NCI-H69 (cell line): ENCODE data around the gene TMEM220.

Source experiments
- DNase-seq: peaks from one replicate; lab custom pipeline; 2025; lab: John Stamatoyannopoulos, UW

The TMEM220 gene

DNA sequence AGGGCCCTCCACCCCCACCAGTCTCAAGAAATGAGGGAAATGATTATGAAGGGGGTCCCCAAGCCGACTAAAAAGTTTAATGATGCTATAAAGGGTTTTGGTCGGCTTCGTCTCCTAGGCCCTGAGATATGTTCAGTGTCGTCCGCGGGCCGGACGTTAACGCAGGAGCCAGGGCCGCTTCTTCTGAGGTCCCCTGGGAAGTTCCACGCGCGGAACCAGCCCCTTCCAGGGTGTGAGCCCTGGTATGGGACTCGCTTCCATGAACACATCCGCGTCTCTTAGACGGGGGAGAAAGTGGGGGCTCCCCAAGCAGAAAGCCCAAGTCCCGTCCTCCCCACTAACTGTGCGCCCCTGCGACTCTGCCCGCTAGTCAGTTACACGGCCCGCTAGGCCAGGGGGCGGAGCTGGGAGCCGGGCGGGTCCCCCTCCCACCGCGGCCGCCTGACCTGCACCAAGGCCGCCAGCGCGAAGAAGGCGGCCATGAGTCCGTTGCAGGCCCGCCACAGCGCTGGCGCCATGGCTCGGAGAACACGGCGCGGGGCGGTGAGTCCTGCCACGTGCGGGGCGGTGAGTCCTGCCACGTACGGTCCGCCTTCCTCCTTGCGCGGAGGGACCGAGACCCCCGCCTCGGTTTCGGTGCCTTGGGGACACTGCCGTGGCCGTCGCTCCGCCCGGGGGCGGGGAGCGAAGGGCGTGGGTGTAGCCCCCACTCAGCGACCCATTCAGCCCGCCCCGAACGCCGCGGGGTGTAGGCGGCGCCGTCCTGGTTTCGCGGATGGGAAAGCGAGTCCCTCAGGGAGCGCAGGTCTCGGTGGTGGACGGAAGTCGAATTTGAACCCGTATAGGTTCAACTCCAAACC lies at the start of gene TMEM220:
TMEM220 (minus strand) TSS at position 690 of the 860 bp plus-strand sequence; CDS start at position 518, 172 bp downstream.
- DNase-seq = peak; percentile 58

- no peak for DNase-seq
These were observed 49.8 kb upstream of the TMEM220 start for GRCh38 chr17:10779609-10780008.

GRCh38 chr17:10777890-10778289 lies 48.1 kb upstream of the TMEM220 start:
- DNase-seq = no peak

- DNase-seq = no peak
These were observed 47.4 kb upstream of the TMEM220 start for GRCh38 chr17:10777131-10777807.

- no peak for DNase-seq
These were observed 46.6 kb upstream of the TMEM220 start for GRCh38 chr17:10776381-10776780.

GRCh38 chr17:10775740-10776356 lies 46.0 kb upstream of the TMEM220 start:
- DNase-seq = no peak

- DNase-seq = no peak
These were observed 45.2 kb upstream of the TMEM220 start for GRCh38 chr17:10775058-10775457.

DNA sequence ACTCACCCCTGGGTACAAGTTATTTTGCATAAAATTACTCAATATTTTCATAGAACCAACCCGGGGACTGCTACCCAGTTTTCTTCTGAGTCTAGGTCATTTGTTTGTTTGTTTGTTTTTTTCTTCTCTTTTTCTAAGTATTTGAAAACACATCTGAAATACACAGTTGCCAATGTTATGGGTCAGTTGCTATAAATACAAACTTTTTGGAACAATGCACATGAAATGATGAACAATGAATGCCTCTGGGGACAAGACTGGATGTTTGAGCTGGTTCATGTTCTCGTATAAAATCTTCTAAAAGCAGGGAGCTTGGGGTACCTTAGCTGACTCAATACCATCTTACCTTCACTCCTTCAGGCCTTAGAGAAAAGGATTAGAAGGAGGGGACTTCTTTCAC lies 43.6 kb upstream of the TMEM220 start:
- DNase-seq = no peak

DNA sequence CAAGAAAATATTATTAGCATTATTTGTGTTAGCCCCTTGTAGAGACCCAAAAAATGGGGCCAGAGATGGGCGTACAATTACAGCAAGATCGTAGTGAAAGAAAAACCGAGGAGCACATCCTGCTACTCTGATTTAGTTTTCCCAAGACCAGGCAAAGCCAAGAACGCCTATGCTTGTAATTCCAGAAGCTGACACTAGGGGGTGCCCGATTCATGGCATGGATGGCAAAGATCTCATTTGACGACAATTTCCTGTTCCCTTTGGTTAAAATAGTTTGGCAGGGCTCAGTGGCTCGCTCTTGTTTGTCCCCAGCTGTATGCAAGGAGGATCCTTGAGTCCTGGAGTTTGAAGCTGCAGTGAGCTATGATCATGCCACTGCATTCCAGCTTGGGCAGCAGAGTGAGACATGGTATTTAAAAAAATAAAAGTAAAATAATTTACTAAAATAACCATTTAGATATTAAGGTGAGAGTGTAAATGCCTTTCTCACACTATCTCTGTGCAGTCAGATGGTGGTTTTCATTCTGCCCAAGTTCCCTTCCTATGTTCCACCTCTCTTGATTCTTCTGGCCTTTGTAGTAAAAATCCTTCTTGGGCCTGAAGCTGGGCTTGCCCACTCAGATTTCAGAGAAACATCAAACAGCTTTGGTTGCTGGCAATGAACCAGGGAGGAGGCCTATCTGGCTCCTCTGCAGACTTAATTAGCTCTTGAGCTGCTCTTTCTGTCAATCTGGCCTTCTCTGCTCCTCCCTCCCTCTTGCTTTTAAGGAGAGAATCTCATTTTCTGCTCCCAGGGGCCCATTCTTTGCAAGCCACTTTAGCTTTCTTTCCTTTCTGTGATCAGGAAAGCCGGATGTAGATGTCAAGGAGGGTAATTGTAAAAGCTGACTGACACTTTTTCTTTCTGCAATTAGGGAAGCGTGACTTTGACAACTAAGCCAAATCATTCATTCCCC lies 42.9 kb upstream of the TMEM220 start:
- no peak for DNase-seq

- DNase-seq = no peak
These were observed 41.3 kb upstream of the TMEM220 start for GRCh38 chr17:10771148-10771547.

GRCh38 chr17:10769840-10770239 lies 40.0 kb upstream of the TMEM220 start:
- no peak for DNase-seq

DNA sequence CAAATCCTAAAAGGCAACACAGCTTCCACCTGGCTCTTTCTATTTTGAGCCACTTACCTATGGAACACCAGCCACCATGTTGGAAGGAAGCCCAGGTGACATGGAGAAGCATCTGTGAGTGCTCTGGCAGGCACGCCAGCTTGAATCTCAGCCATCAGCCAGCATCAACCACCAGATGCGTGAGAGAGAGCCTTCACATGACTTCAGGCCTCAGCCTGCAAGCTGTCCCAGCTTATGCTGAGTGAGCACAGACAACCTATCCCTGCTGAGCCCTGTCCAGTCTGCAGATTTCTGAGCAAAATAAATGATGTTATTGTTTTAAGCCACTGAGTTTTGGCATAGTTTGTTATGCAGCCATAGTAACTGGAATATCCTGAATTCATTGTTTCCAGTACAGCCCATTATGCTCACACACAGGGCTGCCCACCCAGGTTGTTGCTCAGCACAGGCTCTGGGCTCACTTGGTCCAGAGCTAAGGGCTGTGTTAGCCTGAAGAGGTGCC lies 39.0 kb upstream of the TMEM220 start:
- no peak for DNase-seq

- no peak for DNase-seq
These were observed 37.4 kb upstream of the TMEM220 start for GRCh38 chr17:10767232-10767631.

DNA sequence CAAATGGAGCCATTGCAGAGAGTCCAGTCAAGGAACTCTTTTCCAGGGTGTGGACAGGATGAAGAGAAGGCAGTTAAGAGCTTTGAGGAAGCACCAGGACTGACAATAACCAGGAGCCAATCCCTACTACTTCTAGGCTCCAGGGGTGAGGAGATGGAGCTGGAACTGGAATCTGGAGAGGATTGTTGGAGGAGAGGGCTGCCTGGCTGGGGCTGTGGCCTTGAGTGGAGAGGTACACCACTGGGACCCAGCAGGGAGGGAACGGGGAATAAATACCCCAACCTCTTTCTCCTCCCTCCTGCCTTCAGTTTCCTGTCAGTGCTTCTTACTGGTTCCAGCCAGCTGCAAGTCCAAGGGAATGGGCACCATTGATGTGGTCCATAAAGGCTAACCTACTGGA lies 32.2 kb upstream of the TMEM220 start:
- no peak for DNase-seq

DNA sequence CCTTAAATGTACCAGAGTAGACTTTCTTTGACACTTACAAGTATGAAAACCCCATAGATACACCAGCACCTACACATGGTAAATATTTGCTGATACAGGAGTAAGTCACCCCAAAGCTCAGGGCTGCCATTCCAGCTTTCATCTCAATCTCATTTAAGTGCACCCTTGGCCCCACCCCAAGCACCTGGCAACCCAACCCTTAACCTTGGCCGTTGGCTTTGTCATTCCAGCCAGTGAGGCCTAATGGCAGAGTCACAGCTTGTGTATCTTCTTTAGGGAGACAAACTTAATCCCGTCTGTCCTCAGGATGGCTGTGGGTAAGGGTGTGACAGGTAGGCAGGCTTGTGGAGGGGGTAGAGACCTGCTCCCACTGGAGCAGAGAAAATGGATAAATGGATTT lies 31.5 kb upstream of the TMEM220 start:
- DNase-seq = no peak

GRCh38 chr17:10758062-10758461 lies 28.2 kb upstream of the TMEM220 start:
- DNase-seq = no peak

DNA sequence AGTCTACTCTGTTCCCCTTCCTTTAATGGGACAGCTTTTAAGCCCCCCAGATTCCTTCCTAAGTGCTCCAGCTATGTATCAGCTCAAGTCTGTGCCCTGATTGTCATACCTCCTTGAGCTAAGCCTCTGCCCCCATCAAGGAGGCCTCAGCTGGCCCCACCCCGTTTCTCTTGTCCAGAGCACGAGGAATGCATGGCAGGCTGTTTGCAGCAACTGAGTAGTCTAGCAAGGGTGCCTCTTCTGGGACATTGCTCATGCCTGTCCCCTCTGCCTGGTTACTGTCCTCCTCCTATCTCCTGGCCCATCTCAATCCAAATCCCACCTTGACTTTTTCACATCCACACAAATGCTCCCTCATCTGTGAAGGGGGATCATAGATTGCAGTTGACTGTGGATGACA lies 27.8 kb upstream of the TMEM220 start:
- DNase-seq = no peak

GRCh38 chr17:10757067-10757466 lies 27.2 kb upstream of the TMEM220 start:
- no peak for DNase-seq

DNA sequence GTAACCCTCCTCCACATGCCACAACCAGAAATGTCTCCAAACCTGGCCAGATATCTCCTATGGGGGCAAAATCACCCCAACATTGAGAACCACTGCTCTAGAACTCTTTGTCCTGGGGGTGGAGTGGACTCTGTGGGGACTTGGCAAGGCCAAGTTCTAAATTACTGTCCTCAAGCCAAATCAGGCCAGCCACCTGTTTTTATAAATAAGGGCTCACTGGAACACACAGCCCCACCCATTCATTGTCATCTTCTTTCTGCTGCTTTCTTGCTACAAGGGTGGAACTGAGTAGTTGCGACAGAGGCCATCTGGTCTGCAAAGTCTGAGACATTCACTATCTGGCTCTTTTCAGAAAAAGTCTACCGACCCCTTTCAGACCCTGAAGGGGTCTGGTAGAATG lies 26.8 kb upstream of the TMEM220 start:
- DNase-seq = no peak

DNA sequence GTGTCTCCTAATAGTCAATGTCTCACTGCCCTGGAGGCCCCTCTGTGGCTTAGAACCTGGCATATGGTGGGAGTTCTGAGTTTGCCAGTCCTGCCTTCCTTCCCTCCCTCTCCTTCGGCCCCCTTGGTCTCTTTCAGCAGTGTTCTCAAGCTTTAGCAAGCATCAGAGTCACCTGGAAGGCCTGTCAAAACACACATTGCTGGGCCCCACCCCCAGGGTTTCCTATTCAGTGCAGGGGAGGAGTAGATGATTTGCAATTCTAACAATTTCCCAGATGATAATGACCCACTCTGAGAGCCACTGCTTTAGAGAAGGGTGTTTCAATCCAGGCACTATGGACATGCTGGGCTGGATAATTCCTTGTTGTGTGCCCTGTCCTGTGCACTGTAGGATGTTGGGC lies 26.4 kb upstream of the TMEM220 start:
- DNase-seq = no peak

DNA sequence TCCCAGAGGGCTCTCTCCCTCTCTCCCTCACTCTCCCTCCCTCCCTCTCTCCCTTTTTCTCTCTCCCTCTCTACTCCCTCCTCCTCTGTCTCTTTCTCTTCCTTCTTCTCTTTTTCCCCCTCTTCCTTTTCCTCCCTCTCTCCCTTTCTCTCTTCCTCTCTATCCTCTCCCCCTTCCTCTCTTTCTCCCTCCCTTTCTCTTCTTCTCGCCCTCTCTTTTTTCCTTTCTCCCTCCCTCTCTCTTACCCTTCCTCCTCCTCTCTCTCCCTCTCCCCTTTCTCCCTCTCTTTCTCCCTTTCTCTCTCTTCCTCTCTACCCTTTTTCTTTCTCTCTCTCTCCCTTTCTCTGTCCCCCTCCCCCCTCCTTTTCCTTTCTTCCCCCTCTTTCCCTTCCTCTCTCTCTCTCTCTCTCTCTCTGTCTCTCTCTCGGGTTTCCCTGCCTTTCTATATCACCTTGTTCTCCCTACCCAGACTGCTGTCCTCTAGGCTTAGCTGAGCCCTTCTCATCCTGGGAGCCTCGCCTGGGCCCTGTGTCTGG lies 25.8 kb upstream of the TMEM220 start:
- DNase-seq = no peak
